KOPT-K1 (cell line): ENCODE measurements around the gene RNF181.
"Not testable (repeated sequence)": the region's sequence is repeated elsewhere in the genome, so short reads cannot be mapped to it uniquely, and the experiment has no call there.

Source experiments
- H3K27ac ChIP-seq: fragments of 200-600 bp; sonication (generic); 2 replicates; pipeline ENCODE4 v1.5.1; 2016; ENCODE audit warnings: antibody characterized with exemption, mild to moderate bottlenecking, low read depth, low read length; ENCODE audit not compliant: poor library complexity, severe bottlenecking
- H3K36me3 ChIP-seq: fragments of 200-600 bp; sonication (generic); 2 replicates; pipeline ENCODE4 v1.5.1; 2017; ENCODE audit warnings: antibody characterized with exemption, mild to moderate bottlenecking, low read length, moderate library complexity; ENCODE audit not compliant: insufficient read depth
- H3K9me3 ChIP-seq: fragments of 200-600 bp; sonication (generic); 2 replicates; pipeline ENCODE4 v1.5.1; 2017; ENCODE audit warnings: antibody characterized with exemption, low read length, mild to moderate bottlenecking; ENCODE audit not compliant: insufficient read depth, poor library complexity, severe bottlenecking

RNF181 gene

GRCh38 chr2:85595301-85596025 is at the start of gene RNF181:
RNF181 (plus strand) TSS chr2:85595745; CDS start chr2:85595764, 19 bp downstream.
- Histone ChIP-seq H3K9me3 (no peaks in the 10 kb centered on the region), H3K36me3 (peaks cover 23% of the 10 kb centered on the region), H3K27ac (peak within 1 kb of the TSS; percentile 76)

- Histone ChIP-seq H3K36me3 (peaks cover 94% of the 10 kb centered on the region), H3K9me3 (no peaks in the 10 kb centered on the region), H3K27ac (no peak overlapping the region)
Measured at GRCh38 chr2:85545780-85546240, 49.7 kb upstream of the RNF181 start.

- no peaks in the 10 kb centered on the region for H3K9me3 ChIP-seq
- no peak overlapping the region for H3K27ac ChIP-seq
- peaks cover 94% of the 10 kb centered on the region for H3K36me3 ChIP-seq
Measured at GRCh38 chr2:85547089-85547858, 48.3 kb upstream of the RNF181 start.

GRCh38 chr2:85547859-85548607 is 47.5 kb upstream of the RNF181 start:
- H3K36me3 ChIP-seq = peaks cover 94% of the 10 kb centered on the region
- no peaks in the 10 kb centered on the region for H3K9me3 ChIP-seq
- no peak overlapping the region for H3K27ac ChIP-seq

- peaks cover 94% of the 10 kb centered on the region for H3K36me3 ChIP-seq
- no peak overlapping the region for H3K27ac ChIP-seq
- no peaks in the 10 kb centered on the region for H3K9me3 ChIP-seq
Measured at GRCh38 chr2:85548608-85548900, 47.0 kb upstream of the RNF181 start.

- H3K27ac ChIP-seq = no peak overlapping the region
- peaks cover 94% of the 10 kb centered on the region for H3K36me3 ChIP-seq
- no peaks in the 10 kb centered on the region for H3K9me3 ChIP-seq
Measured at GRCh38 chr2:85549095-85549494, 46.5 kb upstream of the RNF181 start.

- Histone ChIP-seq H3K27ac (no peak overlapping the region), H3K36me3 (peaks cover 94% of the 10 kb centered on the region), H3K9me3 (no peaks in the 10 kb centered on the region)
Measured at GRCh38 chr2:85549826-85550225, 45.7 kb upstream of the RNF181 start.

GRCh38 chr2:85550486-85550885 is 45.1 kb upstream of the RNF181 start:
- Histone ChIP-seq H3K36me3 (peaks cover 94% of the 10 kb centered on the region), H3K9me3 (no peaks in the 10 kb centered on the region), H3K27ac (no peak overlapping the region)

- Histone ChIP-seq H3K27ac (no peak overlapping the region), H3K36me3 (peaks cover 94% of the 10 kb centered on the region), H3K9me3 (no peaks in the 10 kb centered on the region)
Measured at GRCh38 chr2:85551698-85552678, 43.6 kb upstream of the RNF181 start.

- H3K27ac ChIP-seq = no peak overlapping the region
Measured at GRCh38 chr2:85553184-85553583, 42.4 kb upstream of the RNF181 start.

GRCh38 chr2:85554980-85555612 is 40.4 kb upstream of the RNF181 start:
- Histone ChIP-seq H3K27ac (no peak overlapping the region), H3K9me3 (no peaks in the 10 kb centered on the region), H3K36me3 (peaks cover 87% of the 10 kb centered on the region)

More at GRCh38 chr2:85553184-85553583, 42.4 kb upstream of the RNF181 start:
- H3K9me3 ChIP-seq = no peaks in the 10 kb centered on the region
- H3K36me3 ChIP-seq = peaks cover 91% of the 10 kb centered on the region

GRCh38 chr2:85557130-85557529 is 38.4 kb upstream of the RNF181 start:
- Histone ChIP-seq H3K9me3 (no peaks in the 10 kb centered on the region), H3K36me3 (peaks cover 66% of the 10 kb centered on the region), H3K27ac (no peak overlapping the region)

- H3K36me3 ChIP-seq = peaks cover 56% of the 10 kb centered on the region
- no peaks in the 10 kb centered on the region for H3K9me3 ChIP-seq
- H3K27ac ChIP-seq = no peak overlapping the region
Measured at GRCh38 chr2:85558160-85558559, 37.4 kb upstream of the RNF181 start.

- Histone ChIP-seq H3K27ac (peak overlapping the region; percentile 93), H3K36me3 (peaks cover 34% of the 10 kb centered on the region)
- H3K9me3 ChIP-seq = not testable (repeated sequence)
Measured at GRCh38 chr2:85560403-85560726, 35.2 kb upstream of the RNF181 start.
